DMS 273 (cell line): ENCODE measurements around the gene C17orf113.
"Not testable (repeated sequence)": the region's sequence is repeated elsewhere in the genome, so short reads cannot be mapped to it uniquely, and the experiment has no call there.

Source experiments
- DNase-seq: peaks from one replicate; lab custom pipeline; 2025; ENCODE audit not compliant: unreplicated experiment; lab: John Stamatoyannopoulos, UW

C17orf113 gene

GRCh38 chr17:42017866-42018200 is 32.6 kb downstream of the C17orf113 start:
- no peak for DNase-seq

DNA sequence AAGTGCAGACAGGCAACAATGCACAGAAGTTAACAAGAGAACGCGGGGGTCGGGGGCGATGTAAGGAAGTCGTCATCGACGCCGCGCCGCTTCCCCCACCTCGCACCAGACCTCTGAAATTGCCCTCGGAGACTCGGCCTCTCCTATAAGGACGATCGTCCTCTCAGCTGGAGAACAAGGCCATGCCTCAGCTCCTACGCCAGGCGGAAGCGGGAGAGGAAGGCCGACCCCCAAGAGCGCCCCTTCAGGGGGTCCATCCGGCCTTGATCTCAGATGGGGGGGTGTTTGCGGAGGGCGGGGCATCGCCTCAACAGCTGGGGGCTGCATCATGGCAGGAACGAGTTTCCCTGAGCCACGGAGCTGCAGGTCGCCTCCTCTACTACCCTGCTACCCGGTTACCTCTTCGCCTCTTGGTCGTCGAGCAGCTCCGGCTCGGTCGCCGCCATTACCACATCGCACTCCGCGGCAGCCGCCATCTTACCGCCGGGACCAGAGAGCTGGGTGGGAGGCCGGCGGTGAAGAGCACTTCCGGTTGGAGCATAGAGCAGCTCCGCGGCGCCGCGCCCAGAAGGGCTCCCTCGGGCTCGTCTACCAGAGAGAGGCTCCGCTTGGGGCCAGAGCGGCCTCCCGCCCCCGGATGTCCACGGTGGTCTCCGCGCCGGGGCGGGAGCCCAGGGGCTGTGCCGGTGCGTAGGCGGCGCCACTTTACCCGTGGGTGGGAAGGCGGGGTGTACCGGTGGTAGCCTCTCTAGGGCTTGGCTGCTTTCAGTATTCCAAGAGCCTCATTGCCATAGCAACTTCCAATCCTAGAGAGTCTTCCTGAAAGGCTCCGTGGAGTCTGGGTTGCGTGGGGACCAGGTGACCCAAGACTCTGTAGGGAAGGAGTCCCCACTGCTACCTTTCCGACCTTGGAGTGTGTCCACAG is 33.2 kb downstream of the C17orf113 start, which contains the start of gene DNAJC7:
Gene DNAJC7 (minus strand): TSS at position 499 of the 925 bp plus-strand sequence. CDS start 23 bp downstream, at position 476.
- DNase-seq, result peak; percentile 97

GRCh38 chr17:42016411-42016831 is 34.0 kb downstream of the C17orf113 start:
- peak; percentile 49 for DNase-seq

GRCh38 chr17:42013740-42014139 is 36.7 kb downstream of the C17orf113 start:
- not testable (repeated sequence) for DNase-seq

DNA sequence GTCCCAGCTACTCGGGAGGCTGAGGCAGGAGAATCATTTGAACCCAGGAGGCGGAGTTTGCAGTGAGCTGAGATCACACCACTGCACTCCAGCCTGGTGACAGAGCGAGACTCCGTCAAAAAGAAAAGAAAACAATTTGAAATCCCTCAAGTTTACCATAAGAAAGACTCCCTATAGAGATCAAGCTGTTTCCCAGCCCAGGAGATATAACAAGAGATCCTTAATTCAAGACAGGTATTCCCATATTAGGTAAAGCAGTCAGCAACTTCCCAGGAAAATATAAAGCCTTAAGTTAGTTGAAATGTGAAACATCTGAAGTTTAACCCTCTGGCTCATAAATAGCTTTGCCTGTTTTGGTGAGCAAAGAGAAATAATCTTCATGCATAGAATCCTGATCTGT is 38.0 kb downstream of the C17orf113 start:
- DNase-seq, result not testable (repeated sequence)

DNA sequence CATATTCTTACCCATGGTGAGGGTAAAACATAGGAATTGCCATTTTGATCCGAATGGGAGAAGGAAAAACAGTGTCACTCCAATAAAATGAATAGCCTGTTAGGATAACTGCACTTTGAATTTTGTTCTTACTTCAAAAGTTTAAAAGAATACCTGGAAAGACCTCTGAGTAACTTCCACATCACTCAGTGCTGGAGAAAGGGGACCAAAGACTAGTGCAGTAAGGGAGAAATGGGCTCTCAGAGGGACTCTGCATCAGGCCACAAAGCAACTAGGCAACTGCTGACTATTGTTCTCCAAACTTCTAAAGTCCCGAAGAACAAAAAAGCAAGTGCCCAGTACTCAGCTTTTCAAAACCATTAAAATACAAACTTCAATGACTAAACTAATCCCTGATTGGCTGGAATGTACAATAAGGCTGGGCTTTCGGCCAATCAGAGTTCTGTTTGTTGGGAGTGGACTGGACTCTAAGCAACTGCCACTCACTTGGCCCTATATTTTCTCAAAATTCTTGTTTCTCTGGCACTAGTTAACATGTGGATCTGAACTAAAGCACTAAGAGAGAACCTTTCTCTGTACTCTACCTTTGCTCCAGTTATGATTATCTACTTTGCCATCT is 39.4 kb downstream of the C17orf113 start:
- peak; percentile 32 for DNase-seq

DNA sequence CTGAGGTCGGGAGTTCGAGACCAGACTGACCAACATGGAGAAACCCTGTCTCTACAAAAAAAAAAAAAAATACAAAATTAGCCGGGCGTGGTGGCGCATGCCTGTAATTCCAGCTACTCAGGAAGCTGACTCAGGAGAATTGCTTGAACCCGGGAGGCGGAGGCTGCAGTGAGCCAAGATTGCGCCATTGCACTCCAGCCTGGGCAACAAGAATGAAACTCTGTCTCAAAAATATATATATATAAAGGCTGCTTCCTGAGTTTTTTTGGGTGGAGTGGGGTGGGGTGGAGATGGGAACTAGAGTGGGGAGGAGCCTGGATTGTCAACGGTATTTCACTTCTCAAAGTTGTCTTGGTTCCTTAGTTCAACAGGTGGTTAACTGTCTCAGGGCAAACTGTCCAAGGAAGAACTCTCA is 40.1 kb downstream of the C17orf113 start:
- not testable (repeated sequence) for DNase-seq

- no peak for DNase-seq
Observed at GRCh38 chr17:42009170-42009569, 41.2 kb downstream of the C17orf113 start.

DNA sequence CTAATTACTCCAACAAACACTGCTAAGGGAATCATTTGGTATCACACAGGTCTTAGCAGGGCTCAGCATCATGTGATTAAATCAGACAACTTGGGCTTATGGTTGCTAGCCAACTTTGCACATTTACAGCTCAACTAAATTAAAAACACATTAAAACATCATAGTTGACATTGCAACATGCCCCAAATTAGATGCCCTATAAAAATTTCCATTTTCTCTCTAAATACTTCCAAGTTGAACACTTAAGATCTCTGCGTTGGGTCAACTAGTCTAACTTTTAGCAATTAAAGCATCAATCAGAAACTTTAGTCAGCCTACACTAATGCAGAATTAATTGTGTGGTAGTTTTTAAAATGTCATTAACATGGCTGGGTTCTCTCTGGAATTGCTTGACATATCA is 45.2 kb downstream of the C17orf113 start:
- no peak for DNase-seq

GRCh38 chr17:42002792-42003301 is 47.6 kb downstream of the C17orf113 start:
- DNase-seq, result no peak

DNA sequence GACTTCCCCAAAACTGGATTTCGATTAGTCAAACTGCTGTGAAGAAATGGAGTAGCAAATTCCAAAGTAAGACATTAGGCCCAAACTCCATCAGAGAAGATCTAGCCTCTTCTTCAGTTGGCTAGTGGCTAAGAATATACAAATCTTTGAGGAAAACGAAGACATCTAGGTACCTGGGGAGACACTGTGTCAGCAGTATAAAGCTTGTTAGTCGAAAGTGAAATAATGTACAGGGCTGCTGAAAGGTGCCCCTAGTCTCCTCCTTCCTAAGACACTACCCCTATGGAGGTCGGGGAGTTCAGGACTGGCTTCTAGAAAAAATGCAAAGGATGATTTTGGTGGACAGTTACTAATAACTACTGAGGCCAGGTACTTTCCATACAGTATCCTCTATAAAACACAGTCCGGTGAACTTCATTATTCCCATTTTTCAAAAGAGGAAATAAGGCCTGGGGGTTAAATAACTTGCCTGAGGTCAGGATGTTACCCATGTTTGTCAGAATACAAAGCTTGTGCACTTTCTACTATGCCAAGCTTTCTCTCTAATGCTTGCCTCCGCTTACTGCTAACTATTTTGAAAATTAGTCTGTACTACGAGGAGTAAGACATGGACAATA is 48.1 kb downstream of the C17orf113 start:
- no peak for DNase-seq

DNA sequence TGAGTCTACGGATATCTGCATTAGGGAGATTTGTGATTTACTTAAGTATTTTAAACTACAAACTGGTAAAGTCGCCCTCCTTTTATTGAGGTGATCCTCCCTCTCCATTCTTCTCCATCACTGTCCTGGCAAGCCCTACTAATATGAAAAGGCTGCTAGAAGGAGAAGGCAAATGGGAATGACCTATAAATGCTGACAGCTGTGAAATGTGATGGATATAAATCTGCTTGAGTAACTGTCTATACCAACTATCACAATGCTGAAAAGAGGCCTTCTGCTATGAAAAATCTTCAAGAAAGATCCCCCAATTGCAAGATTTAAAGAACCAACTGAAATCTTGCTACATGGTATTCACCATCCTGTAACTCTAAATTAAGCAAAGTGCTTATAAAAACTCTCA is 48.7 kb downstream of the C17orf113 start:
- no peak for DNase-seq

DNA sequence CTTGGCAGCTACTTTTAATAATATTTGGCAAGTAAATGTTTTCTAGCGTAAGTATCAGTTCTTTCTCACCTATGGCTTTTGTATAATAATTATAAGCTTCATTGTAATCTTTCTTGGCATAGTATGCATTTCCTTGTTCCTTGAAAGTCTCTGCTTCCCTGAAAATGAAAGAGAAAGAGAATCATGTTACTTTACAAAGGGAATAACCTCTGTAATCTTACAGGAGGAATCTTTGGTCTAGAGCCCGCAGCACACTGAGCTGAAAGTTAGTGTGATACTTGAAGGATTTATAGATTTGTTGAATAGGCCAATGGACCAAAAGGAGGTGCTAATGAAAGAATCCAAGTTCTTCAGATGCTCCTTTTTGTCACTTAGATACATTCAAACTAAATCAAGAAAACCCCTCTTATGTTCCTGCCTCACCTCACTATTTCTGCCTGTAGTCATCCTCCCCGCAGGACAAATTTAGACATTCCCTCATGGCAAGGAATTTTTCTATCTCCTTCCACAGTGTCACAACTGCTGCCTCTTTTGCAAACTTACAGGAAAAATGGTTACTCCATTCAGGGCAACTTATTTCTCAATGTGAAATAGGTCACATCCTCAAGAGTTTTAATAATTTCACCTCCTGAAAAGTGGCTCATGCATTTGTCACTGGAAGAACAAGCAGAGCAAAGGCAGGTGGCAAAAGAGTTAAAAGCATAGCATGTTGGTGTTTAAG is 49.8 kb downstream of the C17orf113 start:
- DNase-seq, result no peak

DNA sequence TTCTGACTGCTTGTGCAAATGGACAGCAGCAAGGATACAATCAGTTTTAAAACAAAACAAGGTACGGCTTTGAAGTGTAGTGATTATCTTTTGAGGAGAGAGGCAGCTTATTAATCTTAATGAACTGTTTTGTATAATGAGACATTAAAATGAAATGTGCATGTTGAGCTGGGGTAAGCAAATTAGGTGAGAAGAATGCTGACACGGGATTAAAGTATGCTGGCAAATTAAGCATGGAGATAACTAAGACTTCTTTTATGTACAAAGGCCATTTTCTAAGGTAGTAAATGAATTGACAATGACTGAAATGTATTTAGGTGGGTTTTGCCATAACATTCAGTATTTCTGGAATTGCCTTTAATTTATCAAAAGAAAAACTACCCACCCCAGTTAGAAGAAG is 51.9 kb downstream of the C17orf113 start:
- no peak for DNase-seq

DNA sequence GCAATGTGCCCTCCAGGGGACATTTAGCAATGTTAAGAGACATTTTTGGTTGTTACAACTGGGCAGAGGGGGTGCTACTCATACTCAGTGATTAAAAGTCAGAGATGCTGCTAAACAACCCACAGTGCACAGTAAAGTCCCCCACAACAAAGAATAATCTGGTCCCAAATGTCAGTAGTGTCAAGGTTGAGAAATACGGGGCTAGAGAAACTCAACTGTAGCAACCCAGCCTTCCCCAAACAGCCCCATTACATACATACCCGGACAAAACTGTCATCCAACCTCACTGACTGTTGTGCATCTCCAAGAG is 53.6 kb downstream of the C17orf113 start:
- no peak for DNase-seq

GRCh38 chr17:41992576-41992975 is 57.8 kb downstream of the C17orf113 start:
- DNase-seq, result no peak

GRCh38 chr17:41989702-41990419 is 60.5 kb downstream of the C17orf113 start:
- no peak for DNase-seq

DNA sequence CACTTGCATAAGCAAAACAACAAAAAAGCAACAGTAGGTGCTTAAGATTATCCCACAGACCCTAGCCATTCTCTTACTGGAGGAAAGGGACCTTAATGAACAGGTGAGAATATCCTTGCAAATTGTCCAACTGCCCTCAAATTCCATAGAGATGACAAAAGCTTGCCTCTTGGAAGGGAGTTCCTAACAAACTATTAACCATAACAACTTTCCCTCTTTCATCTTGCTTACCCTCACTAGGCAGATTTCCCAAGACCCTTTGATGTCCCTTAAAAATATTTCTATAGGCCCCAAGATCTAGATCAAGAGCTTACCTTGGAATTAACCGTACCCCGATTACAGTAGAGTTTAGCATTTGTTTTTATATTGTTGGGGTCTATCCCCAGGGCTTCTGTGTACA is 62.0 kb downstream of the C17orf113 start:
- DNase-seq, result no peak
